Vagina (tissue), 2 donors: ENCODE data around the gene ITPR1.

ENCODE experiments used
- CTCF ChIP-seq, 3 experiments: fragments of 450-650 bp in 2 of 3; fragments of 200-600 bp in 1 of 3; sonication (generic) in 1 of 3; IDR thresholded peaks; one replicate each; pipeline ENCODE4 v1.5.1; 2017 to 2019; ENCODE audit warnings: antibody characterized with exemption in 3 of 3, mild to moderate bottlenecking in 2 of 3, moderate library complexity in 2 of 3
- POLR2AphosphoS5 ChIP-seq, 2 donors: sonication (generic); formaldehyde crosslinking; IDR thresholded peaks; one replicate each; pipeline ENCODE4 v1.9.0; 2017; ENCODE audit warnings: antibody characterized with exemption in 2 of 2, mild to moderate bottlenecking in 2 of 2, low read depth in 1 of 2; ENCODE audit not compliant: insufficient read depth in 1 of 2

GRCh38 chr3:4684976-4685375 is 191.8 kb downstream of the ITPR1 start:
- no peak for TF ChIP-seq CTCF (IDR thresholded peaks at IDR 0.05)
- no peak for TF ChIP-seq POLR2AphosphoS5 (IDR thresholded peaks at IDR 0.05; ENCODE audit: insufficient read depth in 1 of 2, low read depth in 1 of 2)
